NCI-H1092 treated with DMSO at 0.1 percent for 48 hours (cell line): ENCODE results near the gene ARL4C.

Experiments used
- DNase-seq: peaks from one replicate; lab custom pipeline; 2025; lab: John Stamatoyannopoulos, UW

ARL4C gene

GRCh38 chr2:234447189-234447588 is 49.7 kb downstream of the ARL4C start:
- DNase-seq = no peak

GRCh38 chr2:234446404-234447076 is 50.3 kb downstream of the ARL4C start:
- DNase-seq = no peak

- no peak for DNase-seq
Observed at GRCh38 chr2:234444893-234445292, 52.0 kb downstream of the ARL4C start.

- no peak for DNase-seq
Observed at GRCh38 chr2:234444242-234444730, 52.6 kb downstream of the ARL4C start.
